Ascending aorta (tissue), 2 donors: Measurements from ENCODE around the gene TGFB1I1. TPM values are rescaled to one million over a fixed set of nuclear protein-coding genes. Genes with fewer than 3 reads are reported as not detected.
A peak's percentile ranks its signal among the peaks of the same experiment; 100 is the strongest.

Source experiments
- DNase-seq, 2 donors: peaks; one replicate each; pipeline ENCODE4 v3.0.0-alpha.2; 2019; ENCODE audit warnings: low spot score in 2 of 2
- H3K27ac ChIP-seq, 2 donors: fragments of 200-600 bp; sonication (generic); one replicate each; pipeline ENCODE4 v1.5.1; 2016 to 2017; ENCODE audit warnings: mild to moderate bottlenecking in 1 of 2
- H3K27me3 ChIP-seq: fragments of 200-600 bp; sonication (generic); one replicate; pipeline ENCODE4 v1.5.1; 2017
- H3K36me3 ChIP-seq, 2 donors: fragments of 200-600 bp; sonication (generic); one replicate each; pipeline ENCODE4 v1.5.1; 2016
- H3K4me1 ChIP-seq, 2 donors: fragments of 200-600 bp; sonication (generic); one replicate each; pipeline ENCODE4 v1.5.1; 2016 to 2017; ENCODE audit warnings: mild to moderate bottlenecking in 1 of 2
- H3K4me3 ChIP-seq, 2 donors: fragments of 200-600 bp; sonication (generic); one replicate each; pipeline ENCODE4 v1.5.1; 2016 to 2017; ENCODE audit warnings: mild to moderate bottlenecking in 1 of 2
- H3K9me3 ChIP-seq, 2 donors: fragments of 200-600 bp; sonication (generic); one replicate each; pipeline ENCODE4 v1.5.1; 2016
- intact Hi-C: fragments of 100-400 bp; cut with DNase I; formaldehyde crosslinking; loops from one replicate; pipeline ENCODE4 v1.15.1; 2023
- total RNA-seq: library from RNA; depleted of rRNA; stranded (reverse); fragments of >200 nt; gene quantifications from one replicate; pipeline ENCODE4 v1.1.0, GENCODE V29; 2016
- TF ChIP-seq, protein P1 (sequence below), 3 experiments: fragments of 200-600 bp in 2 of 3; fragments of 450-650 bp in 1 of 3; sonication (generic) in 2 of 3; IDR thresholded peaks; one replicate each; pipeline ENCODE4 v1.5.1; 2016 to 2019; ENCODE audit warnings: antibody characterized with exemption in 3 of 3, mild to moderate bottlenecking in 1 of 3, moderate library complexity in 1 of 3

The TGFB1I1 gene
- total RNA-seq, 1 donor from 2014 or later: 325 TPM

GRCh38 chr16:31465788-31466370 is 6.1 kb upstream of the TGFB1I1 start:
- H3K4me3 ChIP-seq: no peak overlapping the region
- peaks cover 0 to 11% of the 10 kb centered on the region in 2 donors for H3K4me1 ChIP-seq
- intact Hi-C loops: no loop called here
- no peaks in the 10 kb centered on the region for H3K9me3 ChIP-seq
- no peak for DNase-seq
- no peaks in the 10 kb centered on the region for H3K27me3 ChIP-seq
- H3K27ac ChIP-seq: no peak overlapping the region
- H3K36me3 ChIP-seq: peaks cover 35 to 50% of the 10 kb centered on the region in 2 donors
- TF ChIP-seq, protein P1, sequence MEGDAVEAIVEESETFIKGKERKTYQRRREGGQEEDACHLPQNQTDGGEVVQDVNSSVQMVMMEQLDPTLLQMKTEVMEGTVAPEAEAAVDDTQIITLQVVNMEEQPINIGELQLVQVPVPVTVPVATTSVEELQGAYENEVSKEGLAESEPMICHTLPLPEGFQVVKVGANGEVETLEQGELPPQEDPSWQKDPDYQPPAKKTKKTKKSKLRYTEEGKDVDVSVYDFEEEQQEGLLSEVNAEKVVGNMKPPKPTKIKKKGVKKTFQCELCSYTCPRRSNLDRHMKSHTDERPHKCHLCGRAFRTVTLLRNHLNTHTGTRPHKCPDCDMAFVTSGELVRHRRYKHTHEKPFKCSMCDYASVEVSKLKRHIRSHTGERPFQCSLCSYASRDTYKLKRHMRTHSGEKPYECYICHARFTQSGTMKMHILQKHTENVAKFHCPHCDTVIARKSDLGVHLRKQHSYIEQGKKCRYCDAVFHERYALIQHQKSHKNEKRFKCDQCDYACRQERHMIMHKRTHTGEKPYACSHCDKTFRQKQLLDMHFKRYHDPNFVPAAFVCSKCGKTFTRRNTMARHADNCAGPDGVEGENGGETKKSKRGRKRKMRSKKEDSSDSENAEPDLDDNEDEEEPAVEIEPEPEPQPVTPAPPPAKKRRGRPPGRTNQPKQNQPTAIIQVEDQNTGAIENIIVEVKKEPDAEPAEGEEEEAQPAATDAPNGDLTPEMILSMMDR (IDR thresholded peaks at IDR 0.05): no peak

DNA sequence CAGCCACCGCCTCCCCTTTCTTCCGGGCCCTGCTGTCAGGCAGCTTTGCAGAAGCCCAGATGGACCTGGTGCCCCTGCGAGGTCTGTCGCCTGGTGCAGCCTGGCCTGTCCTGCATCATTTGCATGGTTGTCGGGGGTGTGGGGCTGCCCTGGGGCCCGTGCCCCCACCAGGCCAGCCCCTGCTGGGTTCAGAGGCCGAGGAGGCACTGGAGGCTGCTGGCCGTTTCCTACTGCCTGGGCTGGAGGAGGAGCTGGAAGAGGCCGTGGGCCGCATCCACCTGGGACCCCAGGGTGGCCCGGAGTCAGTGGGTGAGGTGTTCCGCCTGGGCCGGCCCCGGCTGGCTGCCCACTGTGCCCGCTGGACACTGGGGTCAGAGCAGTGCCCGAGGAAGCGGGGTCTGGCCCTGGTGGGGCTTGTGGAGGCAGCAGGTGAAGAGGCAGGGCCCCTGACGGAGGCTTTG is 5.5 kb upstream of the TGFB1I1 start:
- intact Hi-C loops: no loop called here
- Histone ChIP-seq H3K36me3 (peaks cover 35 to 50% of the 10 kb centered on the region in 2 donors), H3K4me3 (no peak overlapping the region), H3K4me1 (peaks cover 0 to 16% of the 10 kb centered on the region in 2 donors), H3K27ac (no peak overlapping the region), H3K9me3 (no peaks in the 10 kb centered on the region), H3K27me3 (no peaks in the 10 kb centered on the region)
- no peak for DNase-seq
- TF ChIP-seq, protein P1 (IDR thresholded peaks at IDR 0.05): no peak

- Histone ChIP-seq H3K27me3 (no peaks in the 10 kb centered on the region), H3K4me3 (no peak overlapping the region), H3K9me3 (no peaks in the 10 kb centered on the region), H3K36me3 (peaks cover 35 to 46% of the 10 kb centered on the region in 2 donors), H3K27ac (no peak overlapping the region), H3K4me1 (peaks cover 0 to 16% of the 10 kb centered on the region in 2 donors)
- intact Hi-C loops: no loop called here
- DNase-seq: no peak
- TF ChIP-seq, protein P1 (IDR thresholded peaks at IDR 0.05): no peak
Observed at GRCh38 chr16:31467151-31467773, 4.7 kb upstream of the TGFB1I1 start.

DNA sequence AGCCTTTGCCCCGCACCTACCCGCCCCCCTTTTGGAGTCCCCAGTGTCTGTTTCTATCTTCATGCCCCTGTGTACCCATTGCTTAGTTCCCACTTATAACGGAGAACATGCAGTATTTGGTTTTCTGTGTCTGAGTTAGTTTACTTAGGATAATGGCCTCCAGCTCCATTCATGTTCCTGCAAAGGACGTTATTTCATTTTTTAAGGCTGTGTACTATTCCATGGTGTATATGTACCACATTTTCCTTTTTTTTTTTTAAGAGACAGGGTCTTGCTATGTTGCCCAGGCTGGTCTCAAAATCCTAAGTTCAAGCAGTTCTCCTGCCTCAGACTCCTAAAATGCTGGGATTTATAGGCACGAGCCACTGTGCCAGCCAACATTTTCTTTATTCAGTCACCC is 4.1 kb upstream of the TGFB1I1 start:
- intact Hi-C loops: no loop called here
- DNase-seq: no peak
- Histone ChIP-seq H3K27ac (no peak overlapping the region), H3K9me3 (no peaks in the 10 kb centered on the region), H3K4me1 (peaks cover 0 to 16% of the 10 kb centered on the region in 2 donors), H3K27me3 (no peaks in the 10 kb centered on the region), H3K4me3 (no peak overlapping the region), H3K36me3 (peaks cover 30 to 40% of the 10 kb centered on the region in 2 donors)
- TF ChIP-seq, protein P1 (IDR thresholded peaks at IDR 0.05): no peak

GRCh38 chr16:31470615-31471014 is 1.3 kb upstream of the TGFB1I1 start:
- Histone ChIP-seq H3K36me3 (peaks cover 37 to 42% of the 10 kb centered on the region in 2 donors), H3K4me3 (peak overlapping the region; percentile 89 to 91), H3K27me3 (no peaks in the 10 kb centered on the region), H3K27ac (peak overlapping the region; percentile 96 to 100), H3K4me1 (peaks cover 0 to 26% of the 10 kb centered on the region in 2 donors), H3K9me3 (no peaks in the 10 kb centered on the region)
- no peak for DNase-seq
- intact Hi-C loops: loop anchor here (1.0 to 10.0 kb wide), 2 partner anchors 10 to 244 kb away; a partner anchor contains a TSS
- TF ChIP-seq, protein P1 (IDR thresholded peaks at IDR 0.05): no peak
